ENCODE data around the gene GRHL1.

- TF ChIP-seq, protein P1, sequence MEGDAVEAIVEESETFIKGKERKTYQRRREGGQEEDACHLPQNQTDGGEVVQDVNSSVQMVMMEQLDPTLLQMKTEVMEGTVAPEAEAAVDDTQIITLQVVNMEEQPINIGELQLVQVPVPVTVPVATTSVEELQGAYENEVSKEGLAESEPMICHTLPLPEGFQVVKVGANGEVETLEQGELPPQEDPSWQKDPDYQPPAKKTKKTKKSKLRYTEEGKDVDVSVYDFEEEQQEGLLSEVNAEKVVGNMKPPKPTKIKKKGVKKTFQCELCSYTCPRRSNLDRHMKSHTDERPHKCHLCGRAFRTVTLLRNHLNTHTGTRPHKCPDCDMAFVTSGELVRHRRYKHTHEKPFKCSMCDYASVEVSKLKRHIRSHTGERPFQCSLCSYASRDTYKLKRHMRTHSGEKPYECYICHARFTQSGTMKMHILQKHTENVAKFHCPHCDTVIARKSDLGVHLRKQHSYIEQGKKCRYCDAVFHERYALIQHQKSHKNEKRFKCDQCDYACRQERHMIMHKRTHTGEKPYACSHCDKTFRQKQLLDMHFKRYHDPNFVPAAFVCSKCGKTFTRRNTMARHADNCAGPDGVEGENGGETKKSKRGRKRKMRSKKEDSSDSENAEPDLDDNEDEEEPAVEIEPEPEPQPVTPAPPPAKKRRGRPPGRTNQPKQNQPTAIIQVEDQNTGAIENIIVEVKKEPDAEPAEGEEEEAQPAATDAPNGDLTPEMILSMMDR (IDR thresholded peaks at IDR 0.05) = no peak
- TF ChIP-seq POLR2A (IDR thresholded peaks at IDR 0.05) = no peak
Observed at GRCh38 chr2:10022041-10022421, 70.5 kb downstream of the GRHL1 start.

Data from testis (tissue), 2 donors.